K562 (cell line): ENCODE results near the gene PPP1R15A. TPM values are rescaled to one million over a fixed set of nuclear protein-coding genes. Genes with fewer than 3 reads are reported as not detected.

Experiments used
- ATAC-seq: fragments of 200-7000 bp; cut with Tn5 transposase; 3 replicates; pipeline ENCODE4 v1.9.1; 2020; ENCODE audit warnings: moderate library complexity
- BruUV-seq: library from RNA; stranded (reverse); fragments of 400-500 nt; replicated peaks from 2 replicates; lab custom pipeline; 2021; lab: Mats Ljungman, UMichigan
- CTCF ChIA-PET: fragments of 300-600 bp; formaldehyde crosslinking; extraction: SDS; loops from one replicate; lab custom pipeline; 2021; ENCODE audit warnings: low intra/inter-chr PET ratio; lab: Yijun Ruan, JAX
- POLR2A ChIA-PET: fragments of 300-600, 350-650 bp; sonication (Branson Sonifier 250); formaldehyde crosslinking; extraction: SDS; loops from one replicate; lab custom pipeline; 2021; ENCODE audit warnings: antibody characterized with exemption, inconsistent platforms; lab: Yijun Ruan, JAX
- DNase-seq, 4 experiments: peaks; one replicate each; pipeline versions ENCODE4 v3.0.0 to v3.0.0-alpha.2; 2011 to 2018; ENCODE audit warnings: low spot score in 3 of 4, mixed read lengths in 3 of 4; ENCODE audit errors: extremely low read depth in 1 of 4
- FAIRE-seq: peaks from 2 replicates; lab custom pipeline; 2011; peaks lifted over from hg19 to GRCh38; lab: Jason Lieb, UNC
- H2AFZ ChIP-seq: 2 replicates; pipeline ENCODE4 v1.6.0; 2011; ENCODE audit warnings: low read depth, low read length, control low read depth, inconsistent platforms
- H3K27ac ChIP-seq: fragments of 200-600 bp; 3 replicates; pipeline ENCODE4 v1.8.0; 2011; ENCODE audit warnings: low read depth, mild to moderate bottlenecking, control low read depth, inconsistent platforms, low read length, moderate library complexity, mixed read lengths; ENCODE audit errors: extremely low read depth
- H3K27me3 ChIP-seq, 2 experiments: fragments of 300-600 bp in 1 of 2; 2 replicates in 1 of 2; 3 replicates in 1 of 2; pipeline versions ENCODE4 v1.6.0 to v1.8.0; 2011; ENCODE audit warnings: inconsistent platforms in 2 of 2, low read length in 2 of 2, mild to moderate bottlenecking in 1 of 2, mixed read lengths in 1 of 2, moderate library complexity in 1 of 2; ENCODE audit not compliant: control insufficient read depth in 2 of 2, insufficient read depth in 2 of 2
- H3K36me3 ChIP-seq: fragments of 300-600 bp; 3 replicates; pipeline ENCODE4 v1.8.0; 2011; ENCODE audit warnings: mild to moderate bottlenecking, low read length, inconsistent platforms; ENCODE audit not compliant: control insufficient read depth, insufficient read depth
- H3K4me1 ChIP-seq, 2 experiments: fragments of 200-600 bp in 1 of 2; replicated peaks in 1 of 2; 2 replicates in 1 of 2; 3 replicates in 1 of 2; pipeline versions ENCODE4 v1.5.1 to v1.8.0; 2011; ENCODE audit warnings: inconsistent platforms in 2 of 2, low read length in 2 of 2, mild to moderate bottlenecking in 1 of 2, mixed read lengths in 1 of 2, moderate library complexity in 1 of 2; ENCODE audit not compliant: control insufficient read depth in 2 of 2, insufficient read depth in 2 of 2
- H3K4me2 ChIP-seq: 2 replicates; pipeline ENCODE4 v1.6.1; 2011; ENCODE audit warnings: low read length, control low read depth, inconsistent platforms, mixed read lengths; ENCODE audit not compliant: insufficient read depth
- H3K4me3 ChIP-seq: fragments of 200-600 bp; sonication (generic), shearing (Covaris generic); 2 replicates; pipeline ENCODE4 v1.5.1; 2016; ENCODE audit warnings: control low read depth, inconsistent platforms
- H3K79me2 ChIP-seq: fragments of 200-600 bp; 3 replicates; pipeline ENCODE4 v1.8.0; 2011; ENCODE audit warnings: low read length, inconsistent platforms; ENCODE audit not compliant: control insufficient read depth, insufficient read depth
- H3K9ac ChIP-seq, 2 experiments: 2 replicates each; pipeline versions ENCODE4 v1.6.0 to v1.6.1; 2011; ENCODE audit warnings: low read depth in 2 of 2, low read length in 2 of 2, control low read depth in 1 of 2, inconsistent platforms in 1 of 2, mild to moderate bottlenecking in 1 of 2, mixed read lengths in 1 of 2; ENCODE audit not compliant: insufficient read depth in 1 of 2
- H3K9me1 ChIP-seq: one replicate; pipeline ENCODE4 v1.6.0; 2011; ENCODE audit warnings: inconsistent platforms, mild to moderate bottlenecking, low read length, moderate library complexity; ENCODE audit not compliant: control insufficient read depth, insufficient read depth
- H3K9me3 ChIP-seq: replicated peaks from 2 replicates; pipeline ENCODE4 v1.5.1; 2011; ENCODE audit warnings: low read depth, low read length, inconsistent platforms; ENCODE audit not compliant: control insufficient read depth, insufficient read depth
- H4K20me1 ChIP-seq: replicated peaks from 2 replicates; pipeline ENCODE4 v1.6.1; 2011; ENCODE audit warnings: low read length, inconsistent platforms, mixed read lengths; ENCODE audit not compliant: control insufficient read depth, insufficient read depth
- ARID1B ChIP-seq: fragments of 450-650 bp; IDR thresholded peaks from 2 replicates; pipeline ENCODE4 v1.6.1; 2016; ENCODE audit warnings: antibody characterized with exemption, mild to moderate bottlenecking, inconsistent platforms
- GMEB1 ChIP-seq: fragments of 250-450 bp; sonication (Bioruptor Pico); IDR thresholded peaks from 2 replicates; pipeline ENCODE4 v1.4.0; 2020; ENCODE audit warnings: mild to moderate bottlenecking
- NFIC ChIP-seq: fragments of 450-650 bp; IDR thresholded peaks from 2 replicates; pipeline ENCODE4 v1.6.1; 2017; ENCODE audit warnings: mild to moderate bottlenecking, inconsistent platforms
- USF1 ChIP-seq: sonication (generic); formaldehyde crosslinking; IDR thresholded peaks from 2 replicates; pipeline ENCODE4 v1.9.0; 2022; ENCODE audit warnings: mild to moderate bottlenecking, missing genetic modification reagents
- ZNF77 ChIP-seq: fragments of 250-450 bp; sonication (Bioruptor Pico); IDR thresholded peaks from 2 replicates; pipeline ENCODE4 v1.5.0; 2020
- WGBS: fragments of 100-300 bp; shearing (Covaris generic); methylation state at CpG from one replicate; pipeline ENCODE4 v1.1.6; 2016; ENCODE audit warnings: low coverage, mixed read lengths; ENCODE audit not compliant: insufficient coverage; ENCODE audit errors: missing lambda C conversion rate; 5-methylcytosine and 5-hydroxymethylcytosine counted together
- in situ Hi-C: fragments of 300-500 bp; cut with MboI; formaldehyde crosslinking; loops from 4 replicates; pipeline ENCODE4 v1.15.0; 2018; ENCODE audit warnings: inconsistent platforms, mixed read lengths
- intact Hi-C: fragments of 100-400 bp; cut with micrococcal nuclease; formaldehyde crosslinking; loops from 2 replicates; pipeline ENCODE4 v1.14.2; 2022
- polyA plus RNA-seq, 8 experiments: library from polyadenylated mRNA; depleted of rRNA in 4 of 8; stranded (reverse) in 5 of 8; unstranded in 3 of 8; fragments of >200 nt; fragmentation: Nextera tagmentation in 2 of 8; fragmentation: Illumina TruSeq in 1 of 8; extraction: Ambion mirVana in 2 of 8; extraction: Trizol in 1 of 8; gene quantifications; 2 replicates each; pipeline versions ENCODE4 v1.2.1 to v1.2.3, GENCODE V29; 2011 to 2014; ENCODE audit warnings: inconsistent platforms in 1 of 8, missing spikeins in 1 of 8
- total RNA-seq, 7 experiments: library from RNA; depleted of rRNA in 6 of 7; stranded (reverse); fragments of >200 nt in 6 of 7; fragmentation: Illumina TruSeq in 2 of 7; extraction: Trizol in 2 of 7; gene quantifications; 2 replicates each; pipeline versions ENCODE4 v1.2.1 to v1.2.3, GENCODE V29; 2011 to 2021; ENCODE audit warnings: low replicate concordance in 1 of 7
- TF ChIP-seq, protein P1 (sequence below): sonication (generic); formaldehyde crosslinking; IDR thresholded peaks from 2 replicates; pipeline ENCODE4 v1.8.0; 2022; ENCODE audit warnings: mild to moderate bottlenecking, missing genetic modification reagents, borderline replicate concordance
- TF ChIP-seq, protein P2 (sequence below): sonication (generic); formaldehyde crosslinking; IDR thresholded peaks from 2 replicates; pipeline ENCODE4 v1.8.0; 2023; ENCODE audit warnings: missing genetic modification reagents, mild to moderate bottlenecking, borderline replicate concordance
- TF ChIP-seq, protein P3 (sequence below): fragments of 450-650 bp; IDR thresholded peaks from 2 replicates; pipeline ENCODE4 v1.6.1; 2017; ENCODE audit warnings: mild to moderate bottlenecking, moderate library complexity

The PPP1R15A gene
- total and polyA plus RNA-seq, 9 of the 15 experiments (the other 6 are each of a cell fraction or from before 2014, with no cell fraction given): 0.42 to 73.7 (median 44.0) TPM

DNA sequence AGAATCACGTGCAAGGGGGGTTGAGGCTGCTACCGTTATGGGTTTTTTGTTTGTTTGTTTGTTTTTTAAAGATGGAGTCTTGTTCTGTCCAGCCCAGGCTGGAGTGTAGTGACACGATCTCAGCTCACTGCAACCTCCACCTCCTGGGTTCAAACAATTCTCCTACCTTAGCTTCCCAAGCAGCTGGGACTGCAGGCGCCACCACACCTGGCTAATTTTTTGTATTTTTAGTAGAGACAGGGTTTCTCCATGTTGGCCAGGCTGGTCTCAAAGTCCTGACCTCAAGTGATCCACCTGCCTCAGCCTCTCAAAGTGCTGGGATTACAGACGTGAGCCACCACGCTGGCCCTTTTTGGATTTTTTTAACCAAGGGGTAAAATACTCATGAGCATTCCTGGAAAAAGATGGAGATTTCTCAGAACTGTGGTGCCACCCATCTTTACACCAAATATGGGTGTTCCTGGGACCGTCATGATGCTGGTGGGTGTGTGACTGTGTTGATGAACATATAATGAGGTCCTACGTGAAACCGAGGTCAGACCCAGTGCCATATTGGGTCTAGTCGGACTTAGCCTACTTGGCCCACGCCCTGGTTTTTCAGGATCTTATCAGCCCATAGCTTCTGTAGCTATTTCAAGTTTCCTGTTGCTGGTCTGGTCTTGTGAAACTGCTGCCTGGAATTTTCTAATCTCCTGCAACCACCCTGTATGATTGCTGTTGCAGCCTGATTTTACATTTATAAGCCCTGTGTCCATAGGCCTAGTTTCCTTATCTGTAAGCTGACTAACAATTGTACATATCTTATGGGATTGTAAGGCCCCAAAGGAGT lies 6.2 kb downstream of the PPP1R15A start:
- in situ Hi-C loops: loop anchor here (10.0 kb wide), 1 partner anchor 86 kb away; the partner anchor contains the start of gene FTL
- H3K27ac ChIP-seq: peak overlapping the region; percentile 56
- peak; percentile 99 for TF ChIP-seq ARID1B
- TF ChIP-seq, protein P1, sequence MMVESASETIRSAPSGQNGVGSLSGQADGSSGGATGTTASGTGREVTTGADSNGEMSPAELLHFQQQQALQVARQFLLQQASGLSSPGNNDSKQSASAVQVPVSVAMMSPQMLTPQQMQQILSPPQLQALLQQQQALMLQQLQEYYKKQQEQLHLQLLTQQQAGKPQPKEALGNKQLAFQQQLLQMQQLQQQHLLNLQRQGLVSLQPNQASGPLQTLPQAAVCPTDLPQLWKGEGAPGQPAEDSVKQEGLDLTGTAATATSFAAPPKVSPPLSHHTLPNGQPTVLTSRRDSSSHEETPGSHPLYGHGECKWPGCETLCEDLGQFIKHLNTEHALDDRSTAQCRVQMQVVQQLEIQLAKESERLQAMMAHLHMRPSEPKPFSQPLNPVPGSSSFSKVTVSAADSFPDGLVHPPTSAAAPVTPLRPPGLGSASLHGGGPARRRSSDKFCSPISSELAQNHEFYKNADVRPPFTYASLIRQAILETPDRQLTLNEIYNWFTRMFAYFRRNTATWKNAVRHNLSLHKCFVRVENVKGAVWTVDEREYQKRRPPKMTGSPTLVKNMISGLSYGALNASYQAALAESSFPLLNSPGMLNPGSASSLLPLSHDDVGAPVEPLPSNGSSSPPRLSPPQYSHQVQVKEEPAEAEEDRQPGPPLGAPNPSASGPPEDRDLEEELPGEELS (CRISPR knock-in tag): no peak
- TF ChIP-seq, protein P2, sequence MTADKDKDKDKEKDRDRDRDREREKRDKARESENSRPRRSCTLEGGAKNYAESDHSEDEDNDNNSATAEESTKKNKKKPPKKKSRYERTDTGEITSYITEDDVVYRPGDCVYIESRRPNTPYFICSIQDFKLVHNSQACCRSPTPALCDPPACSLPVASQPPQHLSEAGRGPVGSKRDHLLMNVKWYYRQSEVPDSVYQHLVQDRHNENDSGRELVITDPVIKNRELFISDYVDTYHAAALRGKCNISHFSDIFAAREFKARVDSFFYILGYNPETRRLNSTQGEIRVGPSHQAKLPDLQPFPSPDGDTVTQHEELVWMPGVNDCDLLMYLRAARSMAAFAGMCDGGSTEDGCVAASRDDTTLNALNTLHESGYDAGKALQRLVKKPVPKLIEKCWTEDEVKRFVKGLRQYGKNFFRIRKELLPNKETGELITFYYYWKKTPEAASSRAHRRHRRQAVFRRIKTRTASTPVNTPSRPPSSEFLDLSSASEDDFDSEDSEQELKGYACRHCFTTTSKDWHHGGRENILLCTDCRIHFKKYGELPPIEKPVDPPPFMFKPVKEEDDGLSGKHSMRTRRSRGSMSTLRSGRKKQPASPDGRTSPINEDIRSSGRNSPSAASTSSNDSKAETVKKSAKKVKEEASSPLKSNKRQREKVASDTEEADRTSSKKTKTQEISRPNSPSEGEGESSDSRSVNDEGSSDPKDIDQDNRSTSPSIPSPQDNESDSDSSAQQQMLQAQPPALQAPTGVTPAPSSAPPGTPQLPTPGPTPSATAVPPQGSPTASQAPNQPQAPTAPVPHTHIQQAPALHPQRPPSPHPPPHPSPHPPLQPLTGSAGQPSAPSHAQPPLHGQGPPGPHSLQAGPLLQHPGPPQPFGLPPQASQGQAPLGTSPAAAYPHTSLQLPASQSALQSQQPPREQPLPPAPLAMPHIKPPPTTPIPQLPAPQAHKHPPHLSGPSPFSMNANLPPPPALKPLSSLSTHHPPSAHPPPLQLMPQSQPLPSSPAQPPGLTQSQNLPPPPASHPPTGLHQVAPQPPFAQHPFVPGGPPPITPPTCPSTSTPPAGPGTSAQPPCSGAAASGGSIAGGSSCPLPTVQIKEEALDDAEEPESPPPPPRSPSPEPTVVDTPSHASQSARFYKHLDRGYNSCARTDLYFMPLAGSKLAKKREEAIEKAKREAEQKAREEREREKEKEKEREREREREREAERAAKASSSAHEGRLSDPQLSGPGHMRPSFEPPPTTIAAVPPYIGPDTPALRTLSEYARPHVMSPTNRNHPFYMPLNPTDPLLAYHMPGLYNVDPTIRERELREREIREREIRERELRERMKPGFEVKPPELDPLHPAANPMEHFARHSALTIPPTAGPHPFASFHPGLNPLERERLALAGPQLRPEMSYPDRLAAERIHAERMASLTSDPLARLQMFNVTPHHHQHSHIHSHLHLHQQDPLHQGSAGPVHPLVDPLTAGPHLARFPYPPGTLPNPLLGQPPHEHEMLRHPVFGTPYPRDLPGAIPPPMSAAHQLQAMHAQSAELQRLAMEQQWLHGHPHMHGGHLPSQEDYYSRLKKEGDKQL (CRISPR knock-in tag): no peak; the same call in 1 of the 2 replicates
- TF ChIP-seq, protein P3, sequence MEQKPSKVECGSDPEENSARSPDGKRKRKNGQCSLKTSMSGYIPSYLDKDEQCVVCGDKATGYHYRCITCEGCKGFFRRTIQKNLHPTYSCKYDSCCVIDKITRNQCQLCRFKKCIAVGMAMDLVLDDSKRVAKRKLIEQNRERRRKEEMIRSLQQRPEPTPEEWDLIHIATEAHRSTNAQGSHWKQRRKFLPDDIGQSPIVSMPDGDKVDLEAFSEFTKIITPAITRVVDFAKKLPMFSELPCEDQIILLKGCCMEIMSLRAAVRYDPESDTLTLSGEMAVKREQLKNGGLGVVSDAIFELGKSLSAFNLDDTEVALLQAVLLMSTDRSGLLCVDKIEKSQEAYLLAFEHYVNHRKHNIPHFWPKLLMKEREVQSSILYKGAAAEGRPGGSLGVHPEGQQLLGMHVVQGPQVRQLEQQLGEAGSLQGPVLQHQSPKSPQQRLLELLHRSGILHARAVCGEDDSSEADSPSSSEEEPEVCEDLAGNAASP: no peak
- no peak for TF ChIP-seq ZNF77 (CRISPR knock-in tag)
- TF ChIP-seq USF1: no peak
- peak; percentile 96 for TF ChIP-seq NFIC
- no peak for TF ChIP-seq GMEB1

More for the DNA sequence above, 6.2 kb downstream of the PPP1R15A start:
- peak overlapping the region; percentile 27 for H3K4me2 ChIP-seq
- peak; percentile 99 for FAIRE-seq
- peak; percentile 79 for ATAC-seq
- no TSS peak for BruUV-seq
- no peaks in the 10 kb centered on the region for H3K9me1 ChIP-seq
- peaks cover 43% of the 10 kb centered on the region for H3K79me2 ChIP-seq
- no peak overlapping the region for H2AFZ ChIP-seq
- H3K36me3 ChIP-seq: peaks cover 39% of the 10 kb centered on the region
- WGBS: under 1% methylated on average over 11 of the region's 11 CpGs
- no peaks in the 10 kb centered on the region for H3K27me3 ChIP-seq
- no peak overlapping the region for H3K4me3 ChIP-seq
- ChIA-PET CTCF (interaction anchor here (0.6 to 0.7 kb wide), 2 partner anchors 115 to 488 kb away, joined by 3 to 4 read pairs; partner anchors contain the start of gene GYS1), POLR2A (interaction anchor here (0.6 to 12.2 kb wide), 23 partner anchors 8 to 203 kb away, joined by 3 to 439 read pairs (median 5); partner anchors contain the start of genes BAX, DHDH, FTL and GYS1)
- intact Hi-C loops: no loop called here
- DNase-seq: peak; percentile 60 to 98 (median 74)
- H3K9ac ChIP-seq: peak overlapping the region in 1 of 2 experiments; percentile 60; a peak in 3 of 4 replicates
- H3K4me1 ChIP-seq: peaks cover 25 to 40% of the 10 kb centered on the region in 2 experiments
- peaks cover 26% of the 10 kb centered on the region for H4K20me1 ChIP-seq
- peaks cover 7% of the 10 kb centered on the region for H3K9me3 ChIP-seq
